H9 (cell line): Measurements from ENCODE around the gene DGCR8. TPM values are rescaled to one million over a fixed set of nuclear protein-coding genes. Genes with fewer than 3 reads are reported as not detected.

Experiments used
- DNase-seq: peaks from one replicate; pipeline ENCODE4 v3.0.0-alpha.2; 2017
- H2AFZ ChIP-seq: one replicate; pipeline ENCODE4 v1.6.1; 2013; ENCODE audit warnings: mild to moderate bottlenecking, low read length, control low read depth, moderate library complexity
- H2AK5ac ChIP-seq: 2 replicates; pipeline ENCODE4 v1.6.1; 2013; ENCODE audit warnings: low read length, control low read depth, mixed read lengths; ENCODE audit not compliant: insufficient read length
- H2BK120ac ChIP-seq: one replicate; pipeline ENCODE4 v1.6.1; 2013; ENCODE audit warnings: low read depth, mild to moderate bottlenecking, low read length, control low read depth, inconsistent platforms; ENCODE audit not compliant: poor library complexity, severe bottlenecking
- H2BK12ac ChIP-seq: 2 replicates; pipeline ENCODE4 v1.6.1; 2013; ENCODE audit warnings: low read length, control low read depth, mixed read lengths, low read depth; ENCODE audit not compliant: insufficient read length
- H2BK15ac ChIP-seq: 2 replicates; pipeline ENCODE4 v1.6.1; 2013; ENCODE audit warnings: low read depth, low read length, control low read depth
- H2BK20ac ChIP-seq: one replicate; pipeline ENCODE4 v1.6.1; 2013; ENCODE audit warnings: low read depth, mild to moderate bottlenecking, low read length, control low read depth, inconsistent platforms; ENCODE audit not compliant: poor library complexity, severe bottlenecking
- H2BK5ac ChIP-seq: 2 replicates; pipeline ENCODE4 v1.6.1; 2013; ENCODE audit warnings: low read length, control low read depth, mixed read lengths; ENCODE audit not compliant: insufficient read length
- H3K14ac ChIP-seq: 2 replicates; pipeline ENCODE4 v1.6.1; 2013; ENCODE audit warnings: low read length, control low read depth; ENCODE audit not compliant: insufficient read depth
- H3K18ac ChIP-seq: 2 replicates; pipeline ENCODE4 v1.6.1; 2013; ENCODE audit warnings: low read depth, mild to moderate bottlenecking, mixed read lengths, low read length, control low read depth; ENCODE audit not compliant: insufficient read length
- H3K23ac ChIP-seq: 2 replicates; pipeline ENCODE4 v1.6.1; 2013; ENCODE audit warnings: low read length, control low read depth, mixed read lengths, low read depth; ENCODE audit not compliant: insufficient read length
- H3K23me2 ChIP-seq: 2 replicates; pipeline ENCODE4 v1.6.1; 2013; ENCODE audit warnings: low read depth, mild to moderate bottlenecking, mixed read lengths, low read length, control low read depth; ENCODE audit not compliant: insufficient read length, poor library complexity, severe bottlenecking
- H3K27ac ChIP-seq: 2 replicates; pipeline ENCODE4 v1.5.1; 2013; ENCODE audit warnings: low read length, control low read depth, mixed read lengths, low read depth; ENCODE audit not compliant: insufficient read length
- H3K27me3 ChIP-seq: 2 replicates; pipeline ENCODE4 v1.6.1; 2013; ENCODE audit warnings: low read length, control low read depth, inconsistent platforms; ENCODE audit not compliant: insufficient read depth
- H3K4ac ChIP-seq: 2 replicates; pipeline ENCODE4 v1.6.1; 2013; ENCODE audit warnings: low read depth, mild to moderate bottlenecking, control low read depth, inconsistent platforms, low read length, moderate library complexity
- H3K4me1 ChIP-seq: 2 replicates; pipeline ENCODE4 v1.6.1; 2013; ENCODE audit warnings: low read length, control low read depth, inconsistent platforms; ENCODE audit not compliant: insufficient read depth
- H3K4me2 ChIP-seq: 2 replicates; pipeline ENCODE4 v1.6.1; 2013; ENCODE audit warnings: low read length, control low read depth, mixed read lengths; ENCODE audit not compliant: insufficient read length, insufficient read depth
- H3K56ac ChIP-seq: 2 replicates; pipeline ENCODE4 v1.6.1; 2013; ENCODE audit warnings: low read depth, mild to moderate bottlenecking, mixed read lengths, low read length, control low read depth; ENCODE audit not compliant: insufficient read length
- H3K79me1 ChIP-seq: 2 replicates; pipeline ENCODE4 v1.6.1; 2013; ENCODE audit warnings: low read depth, mild to moderate bottlenecking, moderate library complexity, low read length, control low read depth, inconsistent platforms; ENCODE audit not compliant: insufficient read depth, poor library complexity, severe bottlenecking
- H3K79me2 ChIP-seq: 2 replicates; pipeline ENCODE4 v1.6.1; 2013; ENCODE audit warnings: low read length, control low read depth, inconsistent platforms; ENCODE audit not compliant: insufficient read depth
- H3K9ac ChIP-seq: 2 replicates; pipeline ENCODE4 v1.6.1; 2013; ENCODE audit warnings: low read length, control low read depth, mixed read lengths; ENCODE audit not compliant: insufficient read length; ENCODE audit errors: extremely low read depth
- H3K9me3 ChIP-seq: one replicate; pipeline ENCODE4 v1.6.1; 2013; ENCODE audit warnings: low read depth, low read length, inconsistent platforms; ENCODE audit not compliant: control insufficient read depth
- H3T11ph ChIP-seq: one replicate; pipeline ENCODE4 v1.6.1; 2013; ENCODE audit warnings: mild to moderate bottlenecking, low read length, control low read depth, inconsistent platforms
- H4K20me1 ChIP-seq: one replicate; pipeline ENCODE4 v1.6.1; 2013; ENCODE audit not compliant: control insufficient read depth, insufficient read length, insufficient read depth
- H4K5ac ChIP-seq: 2 replicates; pipeline ENCODE4 v1.6.1; 2013; ENCODE audit warnings: low read depth, mild to moderate bottlenecking, mixed read lengths, low read length, control low read depth; ENCODE audit not compliant: insufficient read length
- H4K8ac ChIP-seq: replicated peaks from 2 replicates; pipeline ENCODE4 v1.6.1; 2013; ENCODE audit warnings: low read length, control low read depth, mixed read lengths, low read depth; ENCODE audit not compliant: insufficient read length
- H4K91ac ChIP-seq: 2 replicates; pipeline ENCODE4 v1.6.1; 2013; ENCODE audit warnings: low read depth, mild to moderate bottlenecking, moderate library complexity, mixed read lengths, low read length, control low read depth; ENCODE audit not compliant: insufficient read length
- H3K27ac Mint-ChIP-seq, 3 experiments: 2 replicates in 2 of 3; 3 replicates in 1 of 3; pipeline ENCODE4 v1.8.0; 2020 to 2021; ENCODE audit warnings: mixed read lengths in 3 of 3, mild to moderate bottlenecking in 1 of 3, moderate library complexity in 1 of 3
- H3K27me3 Mint-ChIP-seq: 2 replicates; pipeline ENCODE4 v1.8.0; 2021; ENCODE audit warnings: low read depth, mild to moderate bottlenecking, moderate library complexity, mixed read lengths
- H3K36me3 Mint-ChIP-seq, 3 experiments: 2 replicates in 2 of 3; 3 replicates in 1 of 3; pipeline ENCODE4 v1.8.0; 2020 to 2021; ENCODE audit warnings: low read depth in 3 of 3, mixed read lengths in 3 of 3; ENCODE audit not compliant: insufficient read depth in 1 of 3
- H3K4me1 Mint-ChIP-seq, 2 experiments: 2 replicates each; pipeline ENCODE4 v1.8.0; 2020; ENCODE audit warnings: mixed read lengths in 2 of 2
- H3K4me3 Mint-ChIP-seq, 2 experiments: 2 replicates in 1 of 2; 3 replicates in 1 of 2; pipeline ENCODE4 v1.8.0; 2020 to 2021; ENCODE audit warnings: mild to moderate bottlenecking in 2 of 2, mixed read lengths in 2 of 2, moderate library complexity in 1 of 2
- H3K9me3 Mint-ChIP-seq, 2 experiments: 2 replicates in 1 of 2; 3 replicates in 1 of 2; pipeline ENCODE4 v1.8.0; 2020; ENCODE audit warnings: mild to moderate bottlenecking in 2 of 2, mixed read lengths in 2 of 2, moderate library complexity in 1 of 2
- CTCF ChIP-seq: fragments of 200-600 bp; sonication (generic); conservative IDR thresholded peaks from 3 replicates; pipeline ENCODE4 v1.8.0; 2021; ENCODE audit warnings: antibody characterized with exemption, mild to moderate bottlenecking
- WGBS: extraction: QIAGEN DNeasy Blood & Tissue Kit; methylation state at CpG from one replicate; pipeline ENCODE4 v1.1.7; 2013; ENCODE audit warnings: missing lambda C conversion rate, low lambda C conversion rate, mixed read lengths; ENCODE audit not compliant: insufficient read length; ENCODE audit errors: extremely low coverage; 5-methylcytosine and 5-hydroxymethylcytosine counted together
- total RNA-seq: library from RNA; stranded (reverse); gene quantifications from 2 replicates; pipeline ENCODE4 v1.2.1, GENCODE V29; 2021

DGCR8 gene
- total RNA-seq, 1 experiment from 2014 or later = 74.5 TPM

GRCh38 chr22:20052309-20053259, 27.5 kb upstream of the DGCR8 start:
- Histone ChIP-seq H3K4ac (no peak overlapping the region), H3K79me2 (no peaks in the 10 kb centered on the region), H3K14ac (no peak overlapping the region), H3T11ph (no peak overlapping the region), H2AFZ (no peak overlapping the region), H2BK12ac (no peak overlapping the region), H2BK15ac (no peak overlapping the region), H3K27ac (no peak overlapping the region), H3K27me3 (no peaks in the 10 kb centered on the region), H3K18ac (no peak overlapping the region), H3K23me2 (no peaks in the 10 kb centered on the region), H3K4me2 (no peak overlapping the region), H2BK5ac (no peak overlapping the region), H3K9me3 (no peaks in the 10 kb centered on the region), H4K5ac (no peak overlapping the region), H3K4me1 (no peaks in the 10 kb centered on the region), H3K23ac (no peak overlapping the region), H3K56ac (no peak overlapping the region), H2BK20ac (no peak overlapping the region), H4K8ac (no peak overlapping the region), H2BK120ac (no peak overlapping the region), H2AK5ac (no peak overlapping the region), H3K9ac (no peak overlapping the region), H4K20me1 (no peaks in the 10 kb centered on the region), H3K79me1 (no peaks in the 10 kb centered on the region), H4K91ac (no peak overlapping the region)
- H3K27ac Mint-ChIP-seq = no peak overlapping the region
- WGBS = no CpG with 5 or more reads among the region's 26 CpGs
- no peak overlapping the region for H3K4me3 Mint-ChIP-seq
- no peak for TF ChIP-seq CTCF
- H3K9me3 Mint-ChIP-seq = peaks cover 5 to 13% of the 10 kb centered on the region in 2 experiments; a peak in 3 of 5 replicates
- H3K27me3 Mint-ChIP-seq = no peaks in the 10 kb centered on the region
- H3K4me1 Mint-ChIP-seq = no peaks in the 10 kb centered on the region
- peaks cover 12 to 25% (median 13%) of the 10 kb centered on the region in 3 experiments for H3K36me3 Mint-ChIP-seq
- no peak for DNase-seq
